HEK293 (cell line): ENCODE results near the gene PTPRN2.

Source experiments
- CTCF ChIA-PET: fragments of 350-600 bp; formaldehyde crosslinking; extraction: SDS; loops from one replicate; lab custom pipeline; 2021; ENCODE audit warnings: antibody characterized with exemption; lab: Yijun Ruan, JAX
- POLR2A ChIA-PET: fragments of 300-600 bp; formaldehyde crosslinking; extraction: SDS; loops from one replicate; lab custom pipeline; 2020; ENCODE audit warnings: antibody characterized with exemption, inconsistent platforms; lab: Yijun Ruan, JAX
- H3K27ac ChIP-seq: fragments of 200-500 bp; sonication (Bioruptor generic); 2 replicates; pipeline ENCODE4 v1.5.1; 2014; ENCODE audit warnings: low read depth, low read length, control low read depth, inconsistent platforms; ENCODE audit errors: extremely low read depth
- H3K36me3 ChIP-seq, 2 experiments: fragments of 200-500 bp in 1 of 2; sonication (Bioruptor generic) in 1 of 2; 1 replicate in 1 of 2; 2 replicates in 1 of 2; pipeline ENCODE4 v1.5.1; 2014 to 2017; ENCODE audit warnings: inconsistent platforms in 2 of 2, low read length in 2 of 2; ENCODE audit not compliant: control insufficient read depth in 2 of 2, insufficient read depth in 1 of 2
- H3K4me1 ChIP-seq: fragments of 200-500 bp; sonication (Bioruptor generic); 2 replicates; pipeline ENCODE4 v1.5.1; 2014; ENCODE audit warnings: mild to moderate bottlenecking, low read length, inconsistent platforms; ENCODE audit not compliant: control insufficient read depth, insufficient read depth
- H3K4me3 ChIP-seq: 2 replicates; pipeline ENCODE4 v1.5.1; 2011; ENCODE audit warnings: low read depth, mild to moderate bottlenecking, control low read depth, low read length, moderate library complexity
- H3K9me3 ChIP-seq: fragments of 200-500 bp; sonication (Bioruptor generic); 2 replicates; pipeline ENCODE4 v1.5.1; 2014; ENCODE audit warnings: low read depth, low read length, inconsistent platforms; ENCODE audit not compliant: control insufficient read depth, insufficient read depth
- AEBP2 ChIP-seq: fragments of 450-650 bp; formaldehyde crosslinking; IDR thresholded peaks from 2 replicates; pipeline ENCODE4 v1.5.1; 2016; ENCODE audit warnings: missing biosample characterization, missing genetic modification characterization, borderline replicate concordance
- EGR2 ChIP-seq: fragments of 450-650 bp; formaldehyde crosslinking; IDR thresholded peaks from 2 replicates; pipeline ENCODE4 v1.5.1; 2016; ENCODE audit warnings: low read depth, missing biosample characterization, missing genetic modification characterization
- FEZF1 ChIP-seq: fragments of 450-650 bp; formaldehyde crosslinking; IDR thresholded peaks from 2 replicates; pipeline ENCODE4 v1.5.1; 2016; ENCODE audit warnings: missing biosample characterization, missing genetic modification characterization
- SP2 ChIP-seq: fragments of 450-650 bp; formaldehyde crosslinking; IDR thresholded peaks from 2 replicates; pipeline ENCODE4 v1.5.1; 2016; ENCODE audit warnings: missing biosample characterization, missing genetic modification characterization
- ZBTB17 ChIP-seq: fragments of 450-650 bp; formaldehyde crosslinking; IDR thresholded peaks from 2 replicates; pipeline ENCODE4 v1.5.1; 2016; ENCODE audit warnings: missing biosample characterization, missing genetic modification characterization
- ZBTB20 ChIP-seq: fragments of 450-650 bp; formaldehyde crosslinking; IDR thresholded peaks from 2 replicates; pipeline ENCODE4 v1.5.1; 2016; ENCODE audit warnings: missing biosample characterization, missing genetic modification characterization
- ZFP41 ChIP-seq: fragments of 450-650 bp; formaldehyde crosslinking; IDR thresholded peaks from 2 replicates; pipeline ENCODE4 v1.5.1; 2016; ENCODE audit warnings: missing biosample characterization, missing genetic modification characterization, borderline replicate concordance
- ZFP69B ChIP-seq: fragments of 450-650 bp; formaldehyde crosslinking; IDR thresholded peaks from 2 replicates; pipeline ENCODE4 v1.5.1; 2016; ENCODE audit warnings: missing biosample characterization, missing genetic modification characterization
- ZIC2 ChIP-seq: fragments of 450-650 bp; formaldehyde crosslinking; IDR thresholded peaks from 2 replicates; pipeline ENCODE4 v1.5.1; 2016; ENCODE audit warnings: missing biosample characterization, missing genetic modification characterization
- ZNF132 ChIP-seq: fragments of 450-650 bp; formaldehyde crosslinking; IDR thresholded peaks from 2 replicates; pipeline ENCODE4 v1.5.1; 2017; ENCODE audit warnings: missing biosample characterization, missing genetic modification characterization, borderline replicate concordance
- ZNF140 ChIP-seq: fragments of 450-650 bp; formaldehyde crosslinking; IDR thresholded peaks from 2 replicates; pipeline ENCODE4 v1.5.1; 2016; ENCODE audit warnings: missing biosample characterization, missing genetic modification characterization
- ZNF155 ChIP-seq: fragments of 450-650 bp; formaldehyde crosslinking; IDR thresholded peaks from 2 replicates; pipeline ENCODE4 v1.5.1; 2016; ENCODE audit warnings: missing biosample characterization, missing genetic modification characterization
- ZNF16 ChIP-seq: fragments of 450-650 bp; formaldehyde crosslinking; IDR thresholded peaks from 2 replicates; pipeline ENCODE4 v1.5.1; 2016; ENCODE audit warnings: low read depth, missing biosample characterization, missing genetic modification characterization
- ZNF2 ChIP-seq: fragments of 450-650 bp; formaldehyde crosslinking; IDR thresholded peaks from 2 replicates; pipeline ENCODE4 v1.5.1; 2016; ENCODE audit warnings: missing biosample characterization, missing genetic modification characterization
- ZNF211 ChIP-seq: fragments of 450-650 bp; formaldehyde crosslinking; IDR thresholded peaks from 2 replicates; pipeline ENCODE4 v1.5.1; 2016; ENCODE audit warnings: low read depth, missing biosample characterization, missing genetic modification characterization
- ZNF23 ChIP-seq: fragments of 450-650 bp; formaldehyde crosslinking; IDR thresholded peaks from 2 replicates; pipeline ENCODE4 v1.5.1; 2016; ENCODE audit warnings: missing biosample characterization, missing genetic modification characterization, borderline replicate concordance
- ZNF341 ChIP-seq: fragments of 450-650 bp; formaldehyde crosslinking; IDR thresholded peaks from 2 replicates; pipeline ENCODE4; 2016; ENCODE audit warnings: low read depth, missing biosample characterization, missing genetic modification characterization
- ZNF518A ChIP-seq: fragments of 450-650 bp; formaldehyde crosslinking; conservative IDR thresholded peaks from 2 replicates; pipeline ENCODE4 v1.5.1; 2016; ENCODE audit warnings: low read depth, missing biosample characterization, missing genetic modification characterization
- ZNF561 ChIP-seq: fragments of 450-650 bp; IDR thresholded peaks from 2 replicates; pipeline ENCODE4 v1.5.1; 2018; ENCODE audit warnings: missing biosample characterization, missing genetic modification characterization, borderline replicate concordance
- ZNF580 ChIP-seq: fragments of 450-650 bp; formaldehyde crosslinking; IDR thresholded peaks from 2 replicates; pipeline ENCODE4 v1.5.1; 2016; ENCODE audit warnings: missing biosample characterization, missing genetic modification characterization
- ZNF629 ChIP-seq: fragments of 450-650 bp; formaldehyde crosslinking; IDR thresholded peaks from 2 replicates; pipeline ENCODE4 v1.5.1; 2017; ENCODE audit warnings: missing biosample characterization, missing genetic modification characterization
- ZNF776 ChIP-seq: fragments of 450-650 bp; formaldehyde crosslinking; IDR thresholded peaks from 2 replicates; pipeline ENCODE4 v1.5.0; 2017; ENCODE audit warnings: missing biosample characterization, missing genetic modification characterization, borderline replicate concordance
- ZNF777 ChIP-seq: fragments of 450-650 bp; formaldehyde crosslinking; IDR thresholded peaks from 2 replicates; pipeline ENCODE4 v1.5.1; 2017; ENCODE audit warnings: missing biosample characterization, missing genetic modification characterization, borderline replicate concordance
- ZNF843 ChIP-seq: fragments of 450-650 bp; formaldehyde crosslinking; IDR thresholded peaks from 2 replicates; pipeline ENCODE4 v1.5.1; 2016; ENCODE audit warnings: missing biosample characterization, missing genetic modification characterization
- TF ChIP-seq, protein P1 (sequence below): fragments of 450-650 bp; formaldehyde crosslinking; IDR thresholded peaks from 2 replicates; pipeline ENCODE4 v1.5.1; 2016; ENCODE audit warnings: missing biosample characterization, missing genetic modification characterization
- TF ChIP-seq, protein P2 (sequence below): fragments of 450-650 bp; formaldehyde crosslinking; IDR thresholded peaks from 2 replicates; pipeline ENCODE4 v1.5.1; 2017; ENCODE audit warnings: missing biosample characterization, missing genetic modification characterization

PTPRN2 gene

DNA sequence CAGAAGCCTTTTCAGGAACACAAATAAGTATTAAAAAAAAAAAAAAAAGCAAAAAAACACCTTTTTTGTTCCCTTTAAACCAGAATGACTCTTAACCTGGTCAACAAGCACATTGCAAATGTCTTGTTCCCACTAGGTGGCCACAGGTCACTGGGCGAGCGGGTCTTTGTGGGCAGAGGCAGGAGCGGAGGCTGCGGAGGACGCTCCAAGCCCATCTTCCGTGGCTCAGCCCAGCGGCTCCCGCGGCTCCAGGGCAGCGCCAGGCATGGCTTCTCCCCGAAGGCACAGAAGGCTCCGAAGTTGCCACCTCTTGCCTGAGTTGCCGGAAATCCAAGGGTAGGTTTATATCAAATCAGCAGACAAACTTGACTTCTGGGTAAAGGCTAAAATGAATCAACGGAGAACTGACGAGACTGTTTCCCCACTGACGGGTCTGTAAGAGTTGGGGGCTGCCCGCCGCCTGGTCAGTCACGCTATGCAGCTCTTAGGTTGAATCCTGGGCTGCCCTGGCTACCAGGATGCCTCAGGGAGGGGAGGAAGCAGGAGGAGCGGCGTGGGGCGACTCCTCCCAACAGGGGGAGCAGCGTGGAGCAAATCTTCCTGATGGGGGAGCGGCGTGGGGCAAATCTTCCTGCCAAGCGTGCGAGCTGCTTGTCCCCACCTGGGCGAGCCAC lies 144.5 kb downstream of the PTPRN2 start:
- no peaks in the 10 kb centered on the region for H3K4me1 ChIP-seq
- no peak overlapping the region for H3K27ac ChIP-seq
- ChIA-PET POLR2A (no interaction called here), CTCF (no interaction called here)
- no peak overlapping the region for H3K4me3 ChIP-seq
- H3K36me3 ChIP-seq = no peaks in the 10 kb centered on the region
- TF ChIP-seq ZNF776 (no peak), ZNF211 (tag by site-specific recombination) (no peak), EGR2 (no peak), ZNF843 (tag by site-specific recombination) (no peak), ZBTB17 (no peak), ZNF23 (tag by site-specific recombination) (no peak), SP2 (tag by site-specific recombination) (no peak), ZFP69B (tag by site-specific recombination) (no peak), ZNF155 (no peak), ZIC2 (no peak), ZNF777 (tag by site-specific recombination) (no peak), ZBTB20 (tag by site-specific recombination) (no peak), ZFP41 (no peak)
- no peaks in the 10 kb centered on the region for H3K9me3 ChIP-seq

- H3K9me3 ChIP-seq = no peaks in the 10 kb centered on the region
These were observed 145.4 kb downstream of the PTPRN2 start for GRCh38 chr7:158442260-158442659.

More at GRCh38 chr7:158442260-158442659, 145.4 kb downstream of the PTPRN2 start:
- TF ChIP-seq, protein P1, sequence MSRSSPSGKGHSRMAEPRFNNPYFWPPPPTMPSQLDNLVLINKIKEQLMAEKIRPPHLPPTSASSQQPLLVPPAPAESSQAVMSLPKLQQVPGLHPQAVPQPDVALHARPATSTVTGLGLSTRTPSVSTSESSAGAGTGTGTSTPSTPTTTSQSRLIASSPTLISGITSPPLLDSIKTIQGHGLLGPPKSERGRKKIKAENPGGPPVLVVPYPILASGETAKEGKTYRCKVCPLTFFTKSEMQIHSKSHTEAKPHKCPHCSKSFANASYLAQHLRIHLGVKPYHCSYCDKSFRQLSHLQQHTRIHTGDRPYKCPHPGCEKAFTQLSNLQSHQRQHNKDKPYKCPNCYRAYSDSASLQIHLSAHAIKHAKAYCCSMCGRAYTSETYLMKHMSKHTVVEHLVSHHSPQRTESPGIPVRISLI (tag by site-specific recombination) = no peak
- TF ChIP-seq ZNF16 (tag by site-specific recombination) (no peak), ZNF140 (tag by site-specific recombination) (no peak), ZNF561 (tag by site-specific recombination) (no peak), AEBP2 (tag by site-specific recombination) (no peak), ZNF2 (no peak), ZNF629 (tag by site-specific recombination) (no peak), ZFP69B (tag by site-specific recombination) (no peak), FEZF1 (tag by site-specific recombination) (no peak), ZNF580 (tag by site-specific recombination) (no peak), ZBTB17 (no peak), ZNF132 (tag by site-specific recombination) (no peak), ZNF341 (tag by site-specific recombination) (no peak), ZNF518A (tag by site-specific recombination) (no peak)
- TF ChIP-seq, protein P2, sequence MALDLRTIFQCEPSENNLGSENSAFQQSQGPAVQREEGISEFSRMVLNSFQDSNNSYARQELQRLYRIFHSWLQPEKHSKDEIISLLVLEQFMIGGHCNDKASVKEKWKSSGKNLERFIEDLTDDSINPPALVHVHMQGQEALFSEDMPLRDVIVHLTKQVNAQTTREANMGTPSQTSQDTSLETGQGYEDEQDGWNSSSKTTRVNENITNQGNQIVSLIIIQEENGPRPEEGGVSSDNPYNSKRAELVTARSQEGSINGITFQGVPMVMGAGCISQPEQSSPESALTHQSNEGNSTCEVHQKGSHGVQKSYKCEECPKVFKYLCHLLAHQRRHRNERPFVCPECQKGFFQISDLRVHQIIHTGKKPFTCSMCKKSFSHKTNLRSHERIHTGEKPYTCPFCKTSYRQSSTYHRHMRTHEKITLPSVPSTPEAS (tag by site-specific recombination) = no peak
- ChIA-PET CTCF (interaction anchor here (0.6 to 1.1 kb wide), 3 partner anchors 9 to 535 kb away, joined by 3 to 4 read pairs (median 3); no protein-coding TSS in a partner anchor), POLR2A (no interaction called here)
- H3K4me1 ChIP-seq = no peaks in the 10 kb centered on the region
- no peak overlapping the region for H3K4me3 ChIP-seq
- no peaks in the 10 kb centered on the region for H3K36me3 ChIP-seq
- no peak overlapping the region for H3K27ac ChIP-seq
